Measurements from ENCODE around the gene TRIM72.
"Not testable (repeated sequence)": the region's sequence is repeated elsewhere in the genome, so short reads cannot be mapped to it uniquely, and the experiment has no call there.

Gene TRIM72

DNA sequence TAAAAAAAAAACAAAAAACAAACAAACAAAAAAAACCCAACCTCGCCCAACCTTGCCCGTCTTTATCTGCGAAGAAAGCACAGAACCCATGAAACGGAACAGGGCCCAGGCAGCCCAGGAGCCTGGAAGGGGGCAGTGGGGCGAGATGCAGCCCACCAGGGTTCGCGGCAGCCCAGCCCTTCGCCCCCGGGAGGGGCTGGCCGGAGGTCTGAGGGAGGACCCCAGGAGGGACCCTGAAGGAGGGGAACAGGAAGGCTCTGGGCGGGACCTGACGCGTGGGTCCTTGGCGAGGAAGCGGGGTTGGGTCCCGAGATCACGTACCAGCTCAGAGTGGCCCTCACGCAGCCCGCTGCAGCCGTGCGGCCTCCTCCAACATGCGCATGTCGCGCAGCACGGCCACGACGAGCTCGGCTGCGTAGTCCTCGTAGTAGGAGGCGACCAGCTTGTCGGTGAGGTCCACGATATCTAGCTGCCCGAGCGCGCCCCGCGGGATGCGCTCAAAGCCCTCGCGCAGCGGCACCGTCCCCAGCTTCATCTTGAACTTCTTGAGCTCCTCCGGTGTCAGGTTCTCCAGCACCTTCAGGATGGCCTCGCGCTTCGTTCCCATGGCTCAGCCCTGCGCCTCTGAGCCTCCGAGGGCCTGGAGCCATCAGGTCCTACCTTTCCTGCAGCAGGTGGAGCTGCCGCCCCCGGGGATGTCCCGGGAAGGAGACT is 2.7 kb downstream of the TRIM72 start, which contains the start of gene PYDC1:
PYDC1 (minus strand) TSS at position 714 of the 714 bp plus-strand sequence; CDS start at position 607, 107 bp downstream.
- DNase-seq: no peak

DNA sequence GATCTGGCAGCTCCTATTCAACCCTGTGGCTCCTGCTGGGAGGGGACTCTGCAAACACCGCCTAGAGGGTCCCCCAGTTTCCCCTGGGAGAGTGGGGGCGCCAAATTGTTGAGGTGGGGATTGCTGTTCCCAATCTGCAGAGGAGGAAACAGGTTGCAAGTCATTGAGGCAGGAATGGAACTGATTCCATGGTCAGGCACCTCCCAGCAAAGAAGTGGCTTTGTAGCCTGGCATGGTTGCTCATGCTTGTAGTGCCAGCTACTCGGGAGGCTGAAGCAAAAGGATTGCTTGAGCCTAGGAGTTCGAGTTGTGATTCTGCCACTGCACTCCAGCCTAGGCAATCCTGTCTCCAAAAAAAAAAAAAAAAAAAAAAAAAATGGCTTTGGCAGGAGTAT is 3.2 kb downstream of the TRIM72 start:
- DNase-seq: no peak

DNA sequence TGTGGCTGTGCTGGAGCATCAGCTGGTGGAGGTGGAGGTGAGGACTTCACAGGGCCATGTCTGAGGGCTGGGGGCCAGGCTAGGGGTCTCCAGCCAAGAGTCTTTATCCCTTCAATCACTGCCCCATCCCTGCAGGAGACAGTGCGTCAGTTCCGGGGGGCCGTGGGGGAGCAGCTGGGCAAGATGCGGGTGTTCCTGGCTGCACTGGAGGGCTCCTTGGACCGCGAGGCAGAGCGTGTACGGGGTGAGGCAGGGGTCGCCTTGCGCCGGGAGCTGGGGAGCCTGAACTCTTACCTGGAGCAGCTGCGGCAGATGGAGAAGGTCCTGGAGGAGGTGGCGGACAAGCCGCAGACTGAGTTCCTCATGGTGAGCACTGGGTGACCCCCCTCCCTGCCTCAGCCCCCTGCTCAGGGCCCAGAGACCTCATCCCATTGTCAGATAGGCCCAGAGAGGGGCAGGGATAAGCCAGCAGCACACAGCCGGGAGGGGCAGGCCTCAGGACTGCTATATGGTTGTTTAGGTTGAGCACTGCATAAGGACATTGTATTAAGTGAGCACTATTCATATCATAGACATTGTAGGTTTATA is 5.3 kb downstream of the TRIM72 start:
- no peak for DNase-seq

DNA sequence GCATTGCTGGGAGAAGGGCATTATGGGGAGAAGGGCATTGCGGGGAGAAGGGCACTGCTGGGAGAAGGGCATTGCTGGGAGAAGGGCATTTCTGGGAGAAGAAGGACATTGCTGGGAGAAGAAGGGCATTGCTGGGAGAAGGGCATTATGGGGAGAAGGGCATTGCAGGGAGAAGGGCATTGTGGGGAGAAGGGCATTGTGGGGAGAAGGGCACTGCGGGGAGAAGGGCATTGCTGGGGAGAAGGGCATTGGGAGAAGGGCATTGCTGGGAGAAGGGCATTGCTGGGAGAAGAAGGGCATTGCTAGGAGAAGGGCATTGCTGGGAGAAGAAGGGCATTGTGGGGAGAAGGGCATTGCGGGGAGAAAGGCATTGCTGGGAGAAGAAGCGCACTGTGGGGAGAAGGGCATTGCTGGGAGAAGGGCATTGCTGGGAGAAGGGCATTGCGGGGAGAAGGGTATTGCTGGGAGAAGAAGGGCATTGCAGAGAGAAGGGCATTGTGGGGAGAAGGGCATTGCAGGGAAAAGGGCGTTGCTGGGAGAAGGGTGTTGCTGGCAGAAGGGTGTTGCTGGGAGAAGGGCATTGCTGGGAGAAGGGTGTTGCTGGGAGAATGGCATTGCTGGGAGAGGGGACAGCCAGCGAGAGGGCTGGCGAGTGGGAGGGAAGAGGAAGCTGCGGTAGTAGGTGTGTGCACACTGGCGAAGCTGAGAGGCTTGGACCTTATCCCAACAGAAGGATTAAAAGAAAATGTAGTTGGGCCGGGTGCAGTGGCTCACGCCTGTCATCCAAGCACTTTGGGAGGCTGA is 7.6 kb downstream of the TRIM72 start:
- DNase-seq: no peak

DNA sequence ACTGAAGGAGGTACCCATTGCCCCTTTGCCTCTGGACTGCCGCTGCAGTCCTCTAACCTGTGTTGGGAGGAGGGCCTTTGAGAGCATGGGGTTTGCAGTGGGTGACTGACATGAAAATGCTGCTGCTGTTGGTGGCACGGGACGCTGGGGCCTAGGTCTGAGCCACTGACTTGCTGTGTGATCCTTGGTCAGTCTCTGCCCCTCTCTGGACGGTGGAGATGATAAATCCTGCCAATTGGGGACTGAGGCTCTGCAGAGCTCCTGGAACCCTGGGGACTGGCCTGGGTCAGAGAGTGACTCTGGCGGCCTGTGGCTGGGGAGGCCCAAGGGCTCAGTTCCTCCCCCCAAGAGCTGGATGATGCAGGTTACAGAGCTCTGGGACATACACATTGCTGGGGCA is 9.1 kb downstream of the TRIM72 start:
- DNase-seq: no peak

DNA sequence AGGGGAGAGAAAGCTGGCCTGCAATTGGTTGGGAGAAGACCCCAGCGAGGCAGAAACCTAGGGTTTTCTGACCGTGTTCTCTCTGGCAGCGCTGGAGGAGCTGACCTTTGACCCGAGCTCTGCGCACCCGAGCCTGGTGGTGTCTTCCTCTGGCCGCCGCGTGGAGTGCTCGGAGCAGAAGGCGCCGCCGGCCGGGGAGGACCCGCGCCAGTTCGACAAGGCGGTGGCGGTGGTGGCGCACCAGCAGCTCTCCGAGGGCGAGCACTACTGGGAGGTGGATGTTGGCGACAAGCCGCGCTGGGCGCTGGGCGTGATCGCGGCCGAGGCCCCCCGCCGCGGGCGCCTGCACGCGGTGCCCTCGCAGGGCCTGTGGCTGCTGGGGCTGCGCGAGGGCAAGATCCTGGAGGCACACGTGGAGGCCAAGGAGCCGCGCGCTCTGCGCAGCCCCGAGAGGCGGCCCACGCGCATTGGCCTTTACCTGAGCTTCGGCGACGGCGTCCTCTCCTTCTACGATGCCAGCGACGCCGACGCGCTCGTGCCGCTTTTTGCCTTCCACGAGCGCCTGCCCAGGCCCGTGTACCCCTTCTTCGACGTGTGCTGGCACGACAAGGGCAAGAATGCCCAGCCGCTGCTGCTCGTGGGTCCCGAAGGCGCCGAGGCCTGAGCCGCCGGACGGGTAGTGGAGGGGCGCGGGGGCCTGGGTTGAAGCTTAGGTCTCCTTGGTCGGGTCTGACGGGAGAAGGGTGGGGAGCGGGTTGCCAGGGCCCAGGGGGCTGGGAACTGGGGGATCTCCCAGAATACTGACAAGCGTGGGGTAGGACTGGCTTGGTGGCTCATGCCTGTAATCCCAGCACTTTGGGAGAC is 10.4 kb downstream of the TRIM72 start:
- no peak for DNase-seq

DNA sequence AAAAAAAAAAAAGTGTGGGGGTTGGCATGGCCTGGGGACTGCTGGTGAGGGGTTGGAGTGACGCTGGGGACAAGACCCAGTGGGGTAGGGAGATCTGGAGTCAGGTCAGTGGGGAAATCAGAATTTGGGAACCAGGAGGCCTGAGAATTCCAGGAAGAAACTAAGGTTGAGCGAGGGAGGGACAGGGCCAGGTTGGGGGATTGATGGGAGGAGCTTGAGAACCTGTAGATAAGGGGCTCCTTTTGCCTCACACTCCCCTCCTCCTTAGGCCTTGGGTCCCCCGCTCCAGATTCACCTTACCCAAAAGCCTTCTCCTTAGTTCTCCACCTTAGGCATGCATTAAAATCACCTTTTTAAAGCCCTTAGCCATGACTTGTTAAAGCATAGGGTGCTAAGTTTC is 11.3 kb downstream of the TRIM72 start:
- no peak for DNase-seq

DNA sequence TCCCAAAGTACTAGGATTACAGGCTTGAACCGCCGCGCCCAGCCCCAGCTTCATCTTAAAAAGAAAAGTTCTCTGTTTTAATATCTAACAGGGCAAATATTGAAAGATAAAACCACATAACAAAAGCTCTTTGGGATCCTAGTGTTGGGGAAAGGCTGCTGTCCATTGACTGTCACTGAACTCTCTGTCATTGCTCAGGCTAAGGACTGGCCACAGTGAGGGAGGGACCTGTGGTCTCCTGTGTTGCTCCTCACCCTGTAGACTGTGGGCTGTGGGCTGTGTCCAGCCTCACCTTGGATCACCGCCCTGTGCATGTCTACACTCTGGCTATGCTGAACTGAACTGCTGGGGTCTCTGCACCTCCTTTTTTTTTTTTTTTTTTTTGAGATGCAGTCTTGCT is 14.3 kb downstream of the TRIM72 start:
- no peak for DNase-seq

DNA sequence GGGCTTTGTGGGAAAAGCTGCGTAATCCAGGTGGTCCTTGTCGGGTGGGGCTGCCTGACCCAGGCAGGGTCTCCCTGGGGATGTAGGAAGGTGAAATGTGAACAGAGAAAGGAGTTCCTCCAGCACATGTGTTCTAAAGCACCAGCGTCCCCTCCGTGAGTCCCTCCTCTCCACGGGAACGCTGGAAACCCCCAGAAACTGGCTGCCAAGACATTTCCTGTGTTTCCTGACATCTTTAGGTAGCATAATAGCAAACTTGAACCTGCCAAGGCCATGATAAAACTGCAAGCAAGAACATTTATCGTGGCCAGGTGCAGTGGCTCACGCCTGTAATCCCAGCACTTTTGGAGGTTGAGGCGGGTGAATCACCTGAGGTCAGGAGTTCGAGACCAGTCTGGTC is 15.6 kb downstream of the TRIM72 start:
- no peak for DNase-seq

DNA sequence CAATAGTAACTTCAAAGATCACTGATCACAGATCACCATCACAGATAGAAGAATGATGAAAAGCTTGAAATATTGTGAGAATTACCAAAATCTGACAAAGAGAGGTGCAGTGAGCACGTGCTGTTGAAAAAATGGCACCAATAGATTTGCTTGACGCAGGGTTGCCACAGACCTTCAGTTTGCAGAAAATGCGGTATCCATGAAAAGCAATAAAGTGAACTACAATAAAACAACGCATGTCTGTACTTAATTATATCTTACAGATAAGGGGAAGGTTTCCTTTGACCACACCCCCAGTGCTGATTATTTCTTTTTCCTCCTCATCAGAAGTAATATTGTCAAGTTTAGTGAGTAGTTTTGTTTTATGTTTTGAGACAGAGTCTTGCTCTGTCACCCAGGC is 24.1 kb downstream of the TRIM72 start:
- no peak for DNase-seq

DNA sequence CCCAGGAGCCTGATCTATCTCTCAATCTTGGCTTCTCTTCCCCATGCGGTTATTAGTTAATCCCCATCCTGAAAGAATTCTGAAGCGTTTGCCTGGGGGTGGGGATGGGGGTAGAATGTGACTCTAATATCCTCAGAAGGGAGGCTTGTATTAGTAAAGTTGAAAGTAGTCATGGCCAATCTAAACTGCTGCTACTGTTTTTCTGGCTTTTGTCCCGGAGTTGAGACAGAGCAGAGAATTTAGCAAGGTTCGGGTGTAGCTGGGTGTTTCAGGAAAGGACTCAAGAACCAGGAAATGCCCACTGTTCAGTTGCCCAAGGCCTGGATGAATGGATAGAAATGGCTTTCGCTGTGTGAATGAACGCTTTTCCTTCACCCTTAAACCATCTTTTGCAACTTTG is 28.3 kb downstream of the TRIM72 start:
- DNase-seq: no peak

DNA sequence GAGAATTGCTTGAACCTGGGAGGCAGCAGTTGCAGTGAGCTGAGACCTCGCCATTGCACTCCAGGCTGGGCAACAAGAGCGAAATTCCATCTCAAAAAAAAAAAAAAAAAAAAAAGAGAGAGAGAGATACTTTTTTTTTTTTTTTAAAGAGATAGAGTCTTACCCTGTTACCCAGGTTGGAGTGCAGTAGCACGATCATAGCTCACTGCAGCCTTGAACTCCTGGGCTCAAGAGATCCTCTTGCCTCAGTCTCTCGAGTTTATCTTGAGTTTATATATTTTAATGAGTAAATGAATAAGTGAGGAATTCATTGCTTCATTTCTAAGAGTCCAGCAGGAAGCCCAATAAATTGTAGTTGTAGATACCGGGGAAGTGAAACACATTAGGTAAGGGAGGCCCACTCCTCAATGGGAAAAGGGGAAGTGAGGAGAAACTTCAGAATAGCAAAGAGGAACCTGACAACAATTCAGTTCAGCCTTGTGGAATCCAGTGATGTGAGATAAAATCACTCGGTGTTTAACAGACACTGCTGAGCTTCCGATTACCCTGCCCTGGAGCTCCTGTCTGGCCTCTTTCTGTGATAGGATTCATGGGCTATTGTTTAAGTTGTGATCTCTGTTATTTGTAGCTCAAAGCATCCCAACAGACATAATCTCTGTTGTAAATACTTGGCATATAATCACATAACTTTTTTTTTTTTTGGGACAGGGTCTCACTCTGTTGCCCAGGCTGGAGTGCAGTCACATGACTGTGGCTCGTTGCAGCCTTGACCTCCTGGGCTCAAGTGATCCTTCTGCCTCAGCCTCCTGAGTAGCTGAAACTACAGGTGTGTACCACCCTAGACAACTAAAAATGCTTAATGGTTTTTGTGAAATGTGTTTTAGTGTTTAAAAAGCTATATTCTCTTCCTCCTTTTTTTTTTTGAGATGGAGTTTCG is 30.1 kb downstream of the TRIM72 start:
- DNase-seq: no peak

DNA sequence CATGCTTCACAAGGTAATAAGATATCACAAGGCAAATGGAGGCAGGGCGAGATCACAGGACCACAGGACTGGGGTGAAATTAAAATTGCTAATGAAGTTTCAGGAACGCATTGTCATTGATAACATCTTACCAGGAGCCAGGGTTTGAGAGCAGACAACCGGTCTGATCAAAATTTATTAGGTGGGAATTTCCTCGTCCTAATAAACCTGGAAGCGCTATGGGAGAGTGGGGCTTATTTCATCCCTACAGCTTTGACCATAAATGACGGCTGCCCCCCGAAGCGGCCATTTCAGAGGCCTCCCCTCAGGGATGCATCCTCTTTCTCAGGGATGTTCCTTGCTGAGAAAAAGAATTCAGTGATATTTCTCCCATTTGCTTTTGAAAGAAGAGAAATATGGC is 31.7 kb downstream of the TRIM72 start:
- not testable (repeated sequence) for DNase-seq

DNA sequence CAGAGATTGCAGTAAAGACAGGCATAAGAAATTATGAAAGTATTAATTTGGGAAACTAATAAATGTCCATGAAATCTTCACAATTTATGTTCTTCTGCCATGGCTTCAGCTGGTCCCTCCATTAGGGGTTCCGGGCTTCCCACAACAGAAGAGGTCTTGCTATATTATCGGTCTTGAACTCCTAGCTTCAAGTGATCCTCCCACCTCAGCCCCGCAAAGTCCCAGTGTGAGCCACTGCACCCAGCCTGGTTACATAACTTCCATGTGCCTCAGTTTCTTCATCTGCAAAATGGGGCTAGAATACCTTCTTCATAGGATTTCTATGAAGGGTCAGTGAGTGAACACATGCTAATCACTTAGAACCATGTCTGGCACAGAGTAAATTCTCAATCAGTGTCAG is 32.4 kb downstream of the TRIM72 start:
- no peak for DNase-seq

DNA sequence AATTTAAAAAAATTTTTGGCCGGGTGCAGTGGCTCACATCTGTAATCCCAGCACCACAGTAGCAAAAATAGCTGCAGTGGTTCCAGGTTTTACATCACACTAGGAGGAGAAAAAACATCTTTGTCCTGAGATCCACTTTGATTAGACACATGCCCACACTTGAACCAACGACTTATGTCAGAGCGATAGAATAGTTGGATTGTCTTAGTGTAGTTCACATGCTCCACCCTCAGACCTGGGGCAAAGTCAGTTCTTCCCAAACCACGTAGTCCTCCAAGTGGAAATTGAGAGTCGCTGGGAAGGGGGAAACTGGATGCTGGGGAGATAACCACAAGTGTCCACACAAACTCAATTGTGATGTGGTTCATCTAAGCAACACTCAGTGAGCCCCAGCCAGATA is 34.4 kb downstream of the TRIM72 start:
- DNase-seq: no peak

DNA sequence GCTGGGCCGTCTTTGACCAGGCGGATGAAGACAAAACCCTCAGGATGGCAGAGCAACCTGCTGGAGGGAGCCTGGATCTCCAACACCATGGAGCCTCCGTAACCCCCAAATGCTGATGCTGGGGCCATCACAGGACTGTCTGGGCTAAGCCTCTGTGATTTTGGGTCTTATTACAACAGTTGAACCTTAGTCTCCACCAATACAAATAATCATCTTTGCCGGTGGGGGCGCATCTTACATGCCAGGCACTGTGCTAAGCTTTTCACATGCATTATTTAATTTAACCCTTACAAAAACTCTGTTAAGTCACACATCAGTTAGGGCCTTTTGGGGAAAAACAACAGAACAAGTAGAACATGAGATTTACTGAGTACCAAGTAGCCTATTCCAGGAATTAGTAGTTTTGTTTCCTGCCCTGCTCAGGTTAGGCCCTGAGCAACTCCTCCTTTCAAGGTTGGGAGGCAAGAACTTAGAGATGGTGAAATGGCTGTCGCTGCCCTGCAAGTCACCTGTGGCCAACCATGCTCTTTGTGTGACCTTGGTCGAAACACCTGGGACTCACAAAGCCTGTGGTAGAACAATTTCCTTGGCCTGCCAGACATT is 37.0 kb downstream of the TRIM72 start:
- peak in 1 of 5 donors; percentile 87 for DNase-seq

DNA sequence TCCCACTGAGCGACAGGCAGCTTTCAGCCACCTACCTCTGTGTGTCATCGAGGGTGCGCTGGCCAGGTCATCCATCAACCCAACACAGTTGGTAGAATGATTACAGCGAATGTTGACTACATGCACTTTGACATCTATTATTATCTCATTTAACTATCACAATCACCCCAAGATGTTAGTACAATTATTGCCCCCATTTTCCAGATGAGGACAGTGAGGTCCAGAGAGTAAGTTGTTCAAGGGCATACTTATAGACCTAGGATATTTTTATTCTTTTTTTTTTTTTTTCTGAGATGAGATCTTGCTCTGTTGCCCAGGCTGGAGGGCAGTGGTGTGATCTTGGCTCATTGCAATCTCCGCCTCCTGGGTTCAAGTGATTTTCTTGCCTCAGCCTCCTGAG is 37.5 kb downstream of the TRIM72 start:
- no peak for DNase-seq

DNA sequence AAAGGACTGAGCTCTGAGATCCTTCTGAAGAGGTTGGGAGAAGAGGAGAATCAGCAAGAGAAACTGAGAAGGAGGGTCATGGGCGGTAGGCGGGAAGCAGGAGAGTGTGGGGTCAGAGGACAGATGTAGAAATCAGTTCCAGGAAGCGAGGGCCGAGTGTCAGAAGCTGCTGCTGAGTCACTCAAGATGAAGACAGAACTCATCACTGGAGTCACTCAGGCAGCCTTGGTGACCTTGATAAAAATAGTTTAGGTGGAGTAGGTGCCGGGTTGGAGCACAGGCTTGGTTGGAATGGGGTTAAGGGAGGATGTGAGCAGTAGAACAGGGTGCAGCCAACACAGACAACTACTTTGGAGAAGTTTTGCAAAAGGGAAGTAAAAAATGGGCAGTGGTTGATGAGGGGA is 39.7 kb downstream of the TRIM72 start:
- DNase-seq: peak in 1 of 5 donors; percentile 86

DNA sequence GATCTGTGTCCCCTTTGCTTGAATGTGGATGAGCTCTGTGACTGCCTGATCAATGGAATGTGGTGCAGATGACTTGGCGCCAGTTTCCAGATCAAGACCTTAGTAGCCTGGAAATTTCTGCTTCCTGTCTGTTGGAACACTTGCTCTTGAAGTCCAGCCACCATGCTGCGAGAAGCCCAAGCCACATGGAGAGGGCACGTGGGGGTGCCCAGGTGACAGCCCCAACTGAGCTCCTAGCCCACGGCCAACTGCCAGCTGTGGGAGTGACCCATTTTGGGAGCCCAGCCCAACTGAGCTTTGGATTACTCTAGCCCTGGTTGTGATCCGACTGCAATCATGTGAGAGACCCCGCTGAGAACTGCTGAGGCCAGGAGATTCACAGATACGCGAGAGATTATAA is 42.5 kb downstream of the TRIM72 start:
- DNase-seq: no peak

DNA sequence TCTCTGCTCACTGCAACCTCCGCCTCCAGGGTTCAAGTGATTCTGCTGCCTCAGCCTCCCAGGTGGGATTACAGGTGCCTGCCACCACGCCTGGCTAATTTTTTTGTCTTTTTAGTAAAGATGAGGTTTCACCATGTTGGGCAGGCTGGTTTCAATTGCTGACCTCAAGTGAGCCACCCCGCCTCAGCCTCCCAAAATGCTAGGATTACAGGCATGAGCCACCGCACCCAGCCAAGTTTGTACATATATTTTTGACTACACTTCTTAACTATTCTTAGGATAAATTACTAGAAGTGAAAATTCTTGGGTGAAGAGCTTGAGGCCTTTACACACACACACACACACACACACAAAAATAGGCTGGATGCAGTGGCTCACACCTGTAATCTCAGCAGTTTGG is 44.4 kb downstream of the TRIM72 start:
- no peak for DNase-seq
